HG02623 (cell line): ENCODE results near the gene RNF207.

ENCODE experiments used
- ATAC-seq: cut with Tn5 transposase; IDR thresholded peaks from one replicate; pipeline ENCODE4 v1.9.1; 2021; ENCODE audit warnings: moderate library complexity; ENCODE audit not compliant: unreplicated experiment

RNF207 gene

GRCh38 chr1:6265151-6265550, 59.2 kb downstream of the RNF207 start:
- no peak for ATAC-seq

- ATAC-seq = no peak
Observed at GRCh38 chr1:6266641-6267040, 60.7 kb downstream of the RNF207 start.

GRCh38 chr1:6267686-6268322, 61.9 kb downstream of the RNF207 start:
- no peak for ATAC-seq

- ATAC-seq = no peak
Observed at GRCh38 chr1:6268415-6268814, 62.5 kb downstream of the RNF207 start.

- no peak for ATAC-seq
Observed at GRCh38 chr1:6269296-6269695, 63.4 kb downstream of the RNF207 start.

- ATAC-seq = no peak
Observed at GRCh38 chr1:6269720-6270400, 63.9 kb downstream of the RNF207 start.

GRCh38 chr1:6270401-6270800, 64.5 kb downstream of the RNF207 start:
- no peak for ATAC-seq
